Measurements from ENCODE around the gene FARP2. TPM values are rescaled to one million over a fixed set of nuclear protein-coding genes. Genes with fewer than 3 reads are reported as not detected.
"Not testable (repeated sequence)": the region's sequence is repeated elsewhere in the genome, so short reads cannot be mapped to it uniquely, and the experiment has no call there.

FARP2 gene
- total RNA-seq, 4 donors from 2014 or later: 96.5 to 164 (median 136) TPM

DNA sequence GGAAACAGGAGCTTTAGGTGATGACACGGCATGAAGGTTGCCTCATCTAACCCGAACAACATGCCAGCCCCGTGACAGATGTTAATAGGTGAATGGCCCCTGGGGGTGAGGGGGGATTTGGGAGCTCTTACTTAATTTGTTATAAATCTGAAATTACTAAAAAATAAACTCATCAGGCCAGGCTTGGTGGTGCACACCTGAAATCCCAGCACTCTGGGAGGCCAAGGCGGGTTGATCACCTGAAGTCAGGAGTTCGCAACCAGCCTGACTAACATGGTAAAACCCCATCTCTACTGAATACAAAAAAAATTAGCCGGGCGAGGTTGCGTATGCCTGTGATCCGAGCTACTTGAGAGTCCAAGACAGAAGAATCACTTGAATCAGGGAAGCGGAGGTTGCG, 146.2 kb downstream of the FARP2 start:
- WGBS, 2 donors (ENCODE audit: low coverage in 1 of 2): 83 to 98% methylated on average over 7 to 11 of the region's 11 CpGs
- Histone ChIP-seq H3K4me3 (no peak overlapping the region), H3K9me3 (no peaks in the 10 kb centered on the region), H3K36me3 (no peaks in the 10 kb centered on the region), H3K27ac (no peak overlapping the region), H3K27me3 (no peaks in the 10 kb centered on the region), H3K4me1 (peaks cover 8 to 26% (median 14%) of the 10 kb centered on the region in 4 donors)
- in situ Hi-C loops (cut with MboI; ENCODE audit: low pct_ligation_motif_present in 1 of 4, low pct_unique_long_range_greater_than_20kb in 1 of 4, low sequenced_read_pairs in 3 of 4) (no loop called here), intact Hi-C loops (cut with DNase I; ENCODE audit: low total_unique reads) (no loop called here)
- DNase-seq: no peak
- TF ChIP-seq, protein P1, sequence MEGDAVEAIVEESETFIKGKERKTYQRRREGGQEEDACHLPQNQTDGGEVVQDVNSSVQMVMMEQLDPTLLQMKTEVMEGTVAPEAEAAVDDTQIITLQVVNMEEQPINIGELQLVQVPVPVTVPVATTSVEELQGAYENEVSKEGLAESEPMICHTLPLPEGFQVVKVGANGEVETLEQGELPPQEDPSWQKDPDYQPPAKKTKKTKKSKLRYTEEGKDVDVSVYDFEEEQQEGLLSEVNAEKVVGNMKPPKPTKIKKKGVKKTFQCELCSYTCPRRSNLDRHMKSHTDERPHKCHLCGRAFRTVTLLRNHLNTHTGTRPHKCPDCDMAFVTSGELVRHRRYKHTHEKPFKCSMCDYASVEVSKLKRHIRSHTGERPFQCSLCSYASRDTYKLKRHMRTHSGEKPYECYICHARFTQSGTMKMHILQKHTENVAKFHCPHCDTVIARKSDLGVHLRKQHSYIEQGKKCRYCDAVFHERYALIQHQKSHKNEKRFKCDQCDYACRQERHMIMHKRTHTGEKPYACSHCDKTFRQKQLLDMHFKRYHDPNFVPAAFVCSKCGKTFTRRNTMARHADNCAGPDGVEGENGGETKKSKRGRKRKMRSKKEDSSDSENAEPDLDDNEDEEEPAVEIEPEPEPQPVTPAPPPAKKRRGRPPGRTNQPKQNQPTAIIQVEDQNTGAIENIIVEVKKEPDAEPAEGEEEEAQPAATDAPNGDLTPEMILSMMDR (IDR thresholded peaks at IDR 0.05): no peak
- TF ChIP-seq POLR2A (IDR thresholded peaks at IDR 0.05): no peak
- no peak for TF ChIP-seq POLR2AphosphoS5 (IDR thresholded peaks at IDR 0.05)
- TF ChIP-seq EP300 (IDR thresholded peaks at IDR 0.05; ENCODE audit: low read depth): no peak

DNA sequence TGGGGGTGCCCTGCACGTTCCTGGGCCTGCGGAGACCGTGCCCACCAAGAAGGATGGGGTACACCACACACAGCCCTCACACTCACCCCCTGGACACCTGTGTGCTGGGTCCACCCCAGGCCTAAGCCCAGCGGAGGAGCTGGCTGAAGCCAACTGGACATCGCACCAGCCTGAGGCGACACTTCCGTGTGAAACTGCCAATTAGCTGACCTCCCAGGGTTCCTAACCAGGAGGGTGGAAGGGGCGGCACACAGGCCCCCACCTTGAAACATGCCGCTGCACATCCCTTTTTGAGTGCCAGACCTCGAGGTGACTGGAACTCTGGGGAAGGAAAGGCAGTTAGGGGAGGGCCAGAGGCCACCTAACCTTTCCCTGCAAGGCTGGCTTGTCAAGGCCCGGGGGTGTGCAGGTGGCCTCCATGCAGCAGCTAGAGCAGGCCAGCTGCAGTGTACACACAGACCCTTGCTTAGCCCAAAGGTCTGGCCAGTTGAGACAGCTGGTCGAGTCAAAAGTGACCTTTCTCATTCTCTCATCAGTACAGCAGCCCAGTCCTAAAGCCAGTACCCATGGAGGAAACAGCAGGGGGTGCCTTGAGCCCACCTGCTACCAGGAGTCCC, 147.8 kb downstream of the FARP2 start:
- H3K36me3 ChIP-seq: no peaks in the 10 kb centered on the region
- 85 to 100% methylated on average over 2 to 12 of the region's 12 CpGs for WGBS, 2 donors (ENCODE audit: low coverage in 1 of 2)
- intact Hi-C loops (cut with DNase I; ENCODE audit: low total_unique reads): no loop called here
- H3K4me1 ChIP-seq: peaks cover 10 to 21% (median 19%) of the 10 kb centered on the region in 4 donors
- no peak for TF ChIP-seq POLR2A (IDR thresholded peaks at IDR 0.05)
- no peak for TF ChIP-seq EP300 (IDR thresholded peaks at IDR 0.05; ENCODE audit: low read depth)
- TF ChIP-seq POLR2AphosphoS5 (IDR thresholded peaks at IDR 0.05): no peak
- TF ChIP-seq, protein P1 (IDR thresholded peaks at IDR 0.05): no peak
- no peaks in the 10 kb centered on the region for H3K9me3 ChIP-seq
- no peaks in the 10 kb centered on the region for H3K27me3 ChIP-seq
- in situ Hi-C loops (cut with MboI; ENCODE audit: low pct_ligation_motif_present in 1 of 4, low pct_unique_long_range_greater_than_20kb in 1 of 4, low sequenced_read_pairs in 3 of 4): no loop called here
- H3K27ac ChIP-seq: no peak overlapping the region
- DNase-seq: no peak
- no peak overlapping the region for H3K4me3 ChIP-seq

DNA sequence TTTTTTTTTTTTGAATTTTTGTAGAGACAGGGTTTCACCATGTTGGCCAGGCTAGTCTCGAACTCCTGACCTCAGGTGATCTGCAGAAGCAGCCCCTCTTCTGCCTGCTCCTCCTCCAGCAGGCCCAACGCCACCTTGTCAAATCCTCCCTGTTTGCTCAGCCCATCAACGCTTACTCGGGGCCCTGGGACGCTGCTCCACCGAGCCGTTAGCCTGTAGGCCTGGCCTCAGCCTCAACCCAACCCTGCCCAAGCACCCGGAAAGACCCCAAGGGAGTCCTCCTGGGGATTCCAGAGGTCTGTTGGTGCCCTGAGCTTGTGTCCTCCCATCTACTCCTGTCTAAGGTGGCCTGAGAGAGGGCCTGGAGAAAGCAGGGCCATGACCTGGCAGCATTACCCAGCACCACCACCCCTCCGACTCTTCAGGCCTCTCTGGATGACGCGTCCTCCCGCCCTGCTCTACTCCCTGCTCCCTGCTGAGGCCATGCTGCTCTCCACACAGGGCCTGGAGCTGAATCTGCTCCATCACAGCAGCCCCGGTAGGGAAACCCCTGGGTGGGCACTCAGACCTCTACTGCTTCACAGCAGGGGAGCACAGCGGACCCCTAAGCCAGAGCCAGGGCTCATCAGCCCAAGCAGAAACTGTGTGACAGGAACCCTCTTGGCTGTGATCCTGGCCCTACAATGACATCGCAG, 149.1 kb downstream of the FARP2 start:
- in situ Hi-C loops (cut with MboI; ENCODE audit: low pct_ligation_motif_present in 1 of 4, low pct_unique_long_range_greater_than_20kb in 1 of 4, low sequenced_read_pairs in 3 of 4) (no loop called here), intact Hi-C loops (cut with DNase I; ENCODE audit: low total_unique reads) (loop anchor here (5.0 kb wide), 2 partner anchors 57 to 102 kb away; no protein-coding TSS in a partner anchor)
- TF ChIP-seq, protein P1 (IDR thresholded peaks at IDR 0.05): no peak
- TF ChIP-seq POLR2AphosphoS5 (IDR thresholded peaks at IDR 0.05) (no peak), EP300 (IDR thresholded peaks at IDR 0.05; ENCODE audit: low read depth) (no peak), POLR2A (IDR thresholded peaks at IDR 0.05) (no peak)
- H3K27ac ChIP-seq: no peak overlapping the region
- H3K9me3 ChIP-seq: no peaks in the 10 kb centered on the region
- 87 to 90% methylated on average over 2 to 15 of the region's 15 CpGs for WGBS, 2 donors (ENCODE audit: low coverage in 1 of 2)
- H3K4me1 ChIP-seq: peaks cover 18 to 30% (median 25%) of the 10 kb centered on the region in 4 donors
- no peak overlapping the region for H3K4me3 ChIP-seq
- no peaks in the 10 kb centered on the region for H3K36me3 ChIP-seq
- no peaks in the 10 kb centered on the region for H3K27me3 ChIP-seq
- no peak for DNase-seq

DNA sequence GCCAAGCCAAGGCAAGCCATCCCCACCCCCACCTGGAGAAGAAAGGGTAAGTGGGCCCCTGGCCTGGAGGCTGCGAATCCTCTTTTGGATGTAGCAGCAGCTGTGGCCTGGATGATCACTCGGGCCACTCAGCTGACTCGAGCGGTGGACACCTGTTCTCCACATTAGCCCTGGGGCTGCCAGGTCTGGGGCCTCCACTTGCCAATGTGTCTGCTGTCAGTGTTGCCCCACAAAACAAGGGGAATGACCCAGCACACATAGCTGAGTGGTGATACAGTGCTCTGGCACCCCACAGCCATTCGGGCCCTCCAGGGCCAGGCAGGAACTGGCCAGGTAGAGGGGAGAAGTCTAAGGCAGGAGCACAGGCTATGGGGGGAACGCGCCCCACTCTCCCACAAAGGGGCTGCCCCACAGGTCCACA, 149.7 kb downstream of the FARP2 start:
- peaks cover 18 to 30% (median 25%) of the 10 kb centered on the region in 4 donors for H3K4me1 ChIP-seq
- no peak for DNase-seq
- H3K27ac ChIP-seq: no peak overlapping the region
- intact Hi-C loops (cut with DNase I; ENCODE audit: low total_unique reads): loop anchor here (5.0 kb wide), 2 partner anchors 57 to 102 kb away; no protein-coding TSS in a partner anchor
- H3K27me3 ChIP-seq: no peaks in the 10 kb centered on the region
- H3K4me3 ChIP-seq: no peak overlapping the region
- 89% methylated on average over 7 of the region's 7 CpGs; no CpG with 5 or more reads in 1 of the 2 donors for WGBS, 2 donors (ENCODE audit: low coverage in 1 of 2)
- H3K36me3 ChIP-seq: no peaks in the 10 kb centered on the region
- in situ Hi-C loops (cut with MboI; ENCODE audit: low pct_ligation_motif_present in 1 of 4, low pct_unique_long_range_greater_than_20kb in 1 of 4, low sequenced_read_pairs in 3 of 4): no loop called here
- TF ChIP-seq POLR2A (IDR thresholded peaks at IDR 0.05) (no peak), POLR2AphosphoS5 (IDR thresholded peaks at IDR 0.05) (no peak), EP300 (IDR thresholded peaks at IDR 0.05; ENCODE audit: low read depth) (no peak)
- TF ChIP-seq, protein P1 (IDR thresholded peaks at IDR 0.05): no peak
- H3K9me3 ChIP-seq: no peaks in the 10 kb centered on the region

DNA sequence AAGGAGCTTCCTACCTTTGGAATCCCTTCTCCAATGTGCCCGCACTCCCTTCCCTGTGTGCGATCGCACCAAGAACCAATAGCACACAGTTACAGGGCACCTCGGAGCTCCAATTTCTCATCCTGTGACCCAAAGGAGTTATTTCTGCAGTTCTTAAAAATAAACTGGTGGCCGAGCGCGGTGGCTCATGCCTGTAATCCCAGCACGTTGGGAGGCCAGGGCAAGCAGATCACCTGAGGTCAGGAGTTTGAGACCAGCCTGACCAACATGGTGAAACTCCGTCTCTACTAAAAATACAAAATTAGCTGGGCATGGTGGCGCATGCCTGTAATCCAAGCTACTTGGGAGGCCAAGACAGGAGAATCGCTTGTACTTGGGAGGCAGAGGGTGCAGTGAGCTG, 150.2 kb downstream of the FARP2 start:
- DNase-seq; H3K27me3 ChIP-seq; H3K36me3 ChIP-seq; H3K9me3 ChIP-seq; H3K27ac ChIP-seq; H3K4me3 ChIP-seq; in situ Hi-C loops (cut with MboI; ENCODE audit: low pct_ligation_motif_present in 1 of 4, low pct_unique_long_range_greater_than_20kb in 1 of 4, low sequenced_read_pairs in 3 of 4): not testable (repeated sequence)
- WGBS, 2 donors (ENCODE audit: low coverage in 1 of 2): 92 to 97% methylated on average over 4 to 11 of the region's 11 CpGs
- intact Hi-C loops (cut with DNase I; ENCODE audit: low total_unique reads): loop anchor here (5.0 kb wide), 2 partner anchors 56 to 101 kb away; no protein-coding TSS in a partner anchor
- H3K4me1 ChIP-seq: peaks cover 18 to 30% (median 25%) of the 10 kb centered on the region in 4 donors
